Left renal cortex interstitium (tissue), 4 donors: ENCODE data around the gene EPS15. TPM values are rescaled to one million over a fixed set of nuclear protein-coding genes. Genes with fewer than 3 reads are reported as not detected.

ENCODE experiments used
- DNase-seq, 4 donors: peaks; one replicate each; pipeline ENCODE4 v3.0.0-alpha.2; 2013; ENCODE audit warnings: low read depth in 4 of 4, low spot score in 2 of 4, missing footprints in 1 of 4
- polyA plus RNA-seq, 4 donors: library from polyadenylated mRNA; unstranded; fragments of 120-200 nt; gene quantifications; one replicate each; pipeline ENCODE4 v1.2.1, GENCODE V29; 2013; ENCODE audit not compliant: insufficient read length in 4 of 4

Gene EPS15
- polyA plus RNA-seq, 4 donors: 32.4 to 48.1 (median 42.2) TPM

DNA sequence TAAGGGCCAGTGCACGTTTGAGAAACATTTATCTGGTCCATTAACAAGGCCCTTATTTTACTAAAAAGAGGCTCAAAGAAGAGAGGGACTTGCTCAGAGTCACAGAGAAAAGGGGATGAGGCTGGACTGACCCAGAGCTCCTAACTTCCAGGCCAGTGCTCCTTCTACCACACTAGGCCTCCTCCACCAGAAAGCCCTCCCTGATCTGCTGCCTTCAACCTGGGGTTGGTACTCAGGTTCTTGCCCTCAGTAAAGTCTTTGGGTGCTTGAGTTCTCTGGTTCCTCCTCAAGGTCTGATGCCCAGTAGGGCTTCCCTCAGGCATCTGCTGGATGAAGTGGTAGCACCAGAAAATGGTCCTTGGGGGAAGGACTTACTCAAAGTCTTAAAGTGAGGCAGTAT, 214.7 kb downstream of the EPS15 start:
- no peak for DNase-seq

Other genes with a start within 250 kb of the EPS15 start
- 10 to 100 TPM in 1 of 4 donors, 1 to 10 TPM in 3; 6.7 to 10.2 (median 9.0) TPM for gene TTC39A, start 188.7 kb downstream of the EPS15 start, polyA plus RNA-seq
- gene OSBPL9, start 97.8 kb upstream of the EPS15 start, polyA plus RNA-seq: 100 to 1,000 TPM; 111 to 147 (median 133) TPM